Prostate gland (tissue), 2 donors: ENCODE measurements around the gene JKAMP.

Experiments
- CTCF ChIP-seq, 4 experiments: fragments of 200-600 bp in 2 of 4; fragments of 450-650 bp in 2 of 4; sonication (generic) in 2 of 4; IDR thresholded peaks; 1 replicate in 3 of 4; 2 replicates in 1 of 4; pipeline ENCODE4 v1.5.1; 2016 to 2019; ENCODE audit warnings: antibody characterized with exemption in 4 of 4, mild to moderate bottlenecking in 2 of 4, moderate library complexity in 2 of 4
- POLR2A ChIP-seq: fragments of 450-650 bp; IDR thresholded peaks from one replicate; pipeline ENCODE4 v1.6.1; 2016; ENCODE audit warnings: antibody characterized with exemption, mild to moderate bottlenecking

GRCh38 chr14:59455411-59455810 lies 28.9 kb upstream of the JKAMP start:
- no peak for TF ChIP-seq POLR2A
- TF ChIP-seq CTCF (IDR thresholded peaks at IDR 0.05) = no peak
